Esophagus squamous epithelium (tissue), 4 donors: ENCODE data around the gene SRGAP1.

Experiments used
- CTCF ChIP-seq, 6 experiments: fragments of 450-650 bp in 4 of 6; fragments of 200-600 bp in 2 of 6; sonication (generic) in 2 of 6; IDR thresholded peaks; one replicate each; pipeline ENCODE4 v1.5.1; 2016 to 2019; ENCODE audit warnings: antibody characterized with exemption in 6 of 6, mild to moderate bottlenecking in 4 of 6, moderate library complexity in 4 of 6
- POLR2A ChIP-seq, 4 donors: fragments of 450-650 bp; IDR thresholded peaks; one replicate each; pipeline ENCODE4 v1.6.1; 2017; ENCODE audit warnings: antibody characterized with exemption in 4 of 4, mild to moderate bottlenecking in 4 of 4, moderate library complexity in 3 of 4

DNA sequence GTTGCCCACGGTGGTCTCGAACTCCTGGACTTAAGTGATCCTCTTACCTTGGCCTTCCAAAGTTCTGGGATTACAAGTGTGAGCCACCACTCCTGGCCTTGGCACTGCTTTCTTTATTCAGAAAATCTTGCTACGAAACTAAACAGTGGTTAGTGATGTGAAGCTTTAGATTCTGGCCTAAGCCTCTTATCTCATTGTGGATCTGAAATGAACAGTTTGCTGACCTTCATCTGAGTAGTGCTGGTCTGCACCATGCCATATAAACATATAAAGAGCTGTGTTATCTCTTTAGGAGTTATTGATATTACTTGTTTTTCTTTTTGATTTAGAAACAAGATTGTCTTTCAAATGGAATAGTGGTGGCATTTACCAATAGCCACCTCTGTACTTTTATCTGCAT is 22.6 kb downstream of the SRGAP1 start:
- TF ChIP-seq CTCF (IDR thresholded peaks at IDR 0.05) (no peak), POLR2A (IDR thresholded peaks at IDR 0.05) (no peak)
